ENCODE data around the gene RACK1.

Gene RACK1

GRCh38 chr5:181233801-181234454 lies 9.8 kb downstream of the RACK1 start:
- DNase-seq (ENCODE audit: low read depth in 2 of 2): no peak

- no peak for DNase-seq (ENCODE audit: low read depth in 2 of 2)
These were observed 10.5 kb downstream of the RACK1 start for GRCh38 chr5:181233088-181233800.

- no peak for DNase-seq (ENCODE audit: low read depth in 2 of 2)
These were observed 11.1 kb downstream of the RACK1 start for GRCh38 chr5:181232593-181232992.

GRCh38 chr5:181231432-181231831 lies 12.3 kb downstream of the RACK1 start:
- DNase-seq (ENCODE audit: low read depth in 2 of 2): no peak

GRCh38 chr5:181230551-181230950 lies 13.2 kb downstream of the RACK1 start:
- DNase-seq (ENCODE audit: low read depth in 2 of 2): no peak

GRCh38 chr5:181229996-181230395 lies 13.7 kb downstream of the RACK1 start:
- DNase-seq (ENCODE audit: low read depth in 2 of 2): no peak

GRCh38 chr5:181224390-181225229 lies 19.1 kb downstream of the RACK1 start:
- DNase-seq (ENCODE audit: low read depth in 2 of 2): no peak

GRCh38 chr5:181223729-181224389 lies 19.8 kb downstream of the RACK1 start:
- DNase-seq (ENCODE audit: low read depth in 2 of 2): no peak

GRCh38 chr5:181223058-181223728 lies 20.5 kb downstream of the RACK1 start, which contains the start of gene TRIM41:
TSS of gene TRIM41 (plus strand) at chr5:181223281. CDS start at chr5:181224000, 719 bp downstream.
- DNase-seq (ENCODE audit: low read depth in 2 of 2): peak; percentile 96

GRCh38 chr5:181222630-181223057 lies 21.1 kb downstream of the RACK1 start:
- no peak for DNase-seq (ENCODE audit: low read depth in 2 of 2)

- peak; percentile 96 to 97 for DNase-seq (ENCODE audit: low read depth in 2 of 2)
These were observed 21.7 kb downstream of the RACK1 start for GRCh38 chr5:181221792-181222629.

- DNase-seq (ENCODE audit: low read depth in 2 of 2): no peak
These were observed 22.5 kb downstream of the RACK1 start for GRCh38 chr5:181221105-181221791.

GRCh38 chr5:181220178-181220515 lies 23.6 kb downstream of the RACK1 start:
- no peak for DNase-seq (ENCODE audit: low read depth in 2 of 2)

GRCh38 chr5:181219262-181220177 lies 24.2 kb downstream of the RACK1 start:
- no peak for DNase-seq (ENCODE audit: low read depth in 2 of 2)

- no peak for DNase-seq (ENCODE audit: low read depth in 2 of 2)
These were observed 24.9 kb downstream of the RACK1 start for GRCh38 chr5:181218795-181219124.

- DNase-seq (ENCODE audit: low read depth in 2 of 2): no peak
These were observed 26.0 kb downstream of the RACK1 start for GRCh38 chr5:181217803-181218062.

GRCh38 chr5:181217111-181217802 lies 26.4 kb downstream of the RACK1 start:
- DNase-seq (ENCODE audit: low read depth in 2 of 2): peak; percentile 45 to 67
